Activated naive CD4-positive, alpha-beta T cell treated with anti-CD3 and anti-CD28 coated beads, Interleukin-2, amount 10 ng/mL, durations not matched to agents 7 days and 5 days (primary cell): ENCODE measurements around the gene ALOX5AP.

Experiments used
- CTCF ChIA-PET: fragments of 350-600 bp; sonication (Branson Sonifier 250); formaldehyde crosslinking; loops from one replicate; lab custom pipeline; 2021; ENCODE audit warnings: antibody characterized with exemption; lab: Charles Lee
- DNase-seq: peaks from one replicate; pipeline ENCODE4 v3.0.0-alpha.2; 2020
- H3K27ac Mint-ChIP-seq: one replicate; pipeline ENCODE4 v1.8.0; 2021; ENCODE audit warnings: mild to moderate bottlenecking, moderate library complexity, mixed read lengths
- H3K27me3 Mint-ChIP-seq: one replicate; pipeline ENCODE4 v1.8.0; 2021; ENCODE audit warnings: mild to moderate bottlenecking, mixed read lengths
- H3K36me3 Mint-ChIP-seq: one replicate; pipeline ENCODE4 v1.8.0; 2021; ENCODE audit warnings: mixed read lengths
- H3K4me1 Mint-ChIP-seq: one replicate; pipeline ENCODE4 v1.8.0; 2021; ENCODE audit warnings: mixed read lengths
- H3K4me3 Mint-ChIP-seq: one replicate; pipeline ENCODE4 v1.8.0; 2021; ENCODE audit warnings: mild to moderate bottlenecking, moderate library complexity, mixed read lengths
- H3K9me3 Mint-ChIP-seq: one replicate; pipeline ENCODE4 v1.8.0; 2021; ENCODE audit warnings: mixed read lengths

Gene ALOX5AP

DNA sequence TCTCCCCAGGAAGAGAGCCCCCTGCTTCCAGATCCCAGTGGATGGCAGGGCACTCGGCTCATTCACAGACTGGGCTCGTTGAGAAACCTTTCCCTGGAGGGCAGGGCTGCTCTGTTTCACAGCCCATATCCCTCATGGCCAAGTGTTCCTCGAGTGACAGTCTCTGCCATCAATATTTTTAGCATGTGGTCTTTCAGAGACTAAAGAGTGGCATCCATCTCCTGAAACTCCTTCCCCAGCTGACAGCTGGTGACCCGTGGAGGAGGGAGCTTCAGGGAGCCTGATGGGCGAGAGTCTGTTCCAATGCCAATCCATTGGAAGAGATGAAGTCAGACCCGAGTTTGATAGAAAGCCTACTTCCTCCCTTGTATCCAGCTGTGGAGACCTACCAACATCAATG, 30.7 kb upstream of the ALOX5AP start:
- H3K4me1 Mint-ChIP-seq: no peaks in the 10 kb centered on the region
- CTCF ChIA-PET: no interaction called here

GRCh38 chr13:30705680-30706079, 29.7 kb upstream of the ALOX5AP start:
- CTCF ChIA-PET: no interaction called here
- DNase-seq: no peak
- Mint-ChIP-seq H3K9me3 (no peaks in the 10 kb centered on the region), H3K27ac (no peak overlapping the region), H3K4me3 (no peak overlapping the region), H3K4me1 (no peaks in the 10 kb centered on the region), H3K27me3 (peaks cover 26% of the 10 kb centered on the region), H3K36me3 (no peaks in the 10 kb centered on the region)

More for the DNA sequence above, 30.7 kb upstream of the ALOX5AP start:
- no peak overlapping the region for H3K4me3 Mint-ChIP-seq
- H3K27ac Mint-ChIP-seq: no peak overlapping the region
- H3K27me3 Mint-ChIP-seq: peaks cover 33% of the 10 kb centered on the region
- H3K36me3 Mint-ChIP-seq: no peaks in the 10 kb centered on the region
- no peak for DNase-seq
- H3K9me3 Mint-ChIP-seq: no peaks in the 10 kb centered on the region

DNA sequence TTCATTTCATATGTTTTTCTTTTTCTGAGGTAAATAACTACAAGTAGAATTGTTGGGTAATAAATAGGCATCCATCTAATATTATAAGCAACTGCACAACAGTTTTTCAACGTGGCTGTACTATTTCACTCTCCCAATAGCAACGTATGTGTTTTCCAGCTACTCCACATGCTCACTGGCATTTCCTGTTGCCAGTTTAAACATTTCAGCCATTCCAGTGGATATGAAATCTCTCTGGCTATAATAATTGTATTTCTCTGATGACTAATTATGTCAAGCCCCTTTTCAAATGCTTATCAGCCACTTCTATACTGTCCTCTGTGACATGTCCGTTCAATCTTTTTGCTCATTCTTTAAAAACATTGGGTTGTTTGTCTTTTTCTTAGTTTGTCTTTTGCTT, 26.8 kb upstream of the ALOX5AP start:
- H3K36me3 Mint-ChIP-seq: no peaks in the 10 kb centered on the region
- CTCF ChIA-PET: no interaction called here
- H3K27me3 Mint-ChIP-seq: peaks cover 28% of the 10 kb centered on the region
- H3K4me1 Mint-ChIP-seq: peaks cover 4% of the 10 kb centered on the region
- H3K4me3 Mint-ChIP-seq: no peak overlapping the region
- no peak overlapping the region for H3K27ac Mint-ChIP-seq
- no peak for DNase-seq
- no peaks in the 10 kb centered on the region for H3K9me3 Mint-ChIP-seq

DNA sequence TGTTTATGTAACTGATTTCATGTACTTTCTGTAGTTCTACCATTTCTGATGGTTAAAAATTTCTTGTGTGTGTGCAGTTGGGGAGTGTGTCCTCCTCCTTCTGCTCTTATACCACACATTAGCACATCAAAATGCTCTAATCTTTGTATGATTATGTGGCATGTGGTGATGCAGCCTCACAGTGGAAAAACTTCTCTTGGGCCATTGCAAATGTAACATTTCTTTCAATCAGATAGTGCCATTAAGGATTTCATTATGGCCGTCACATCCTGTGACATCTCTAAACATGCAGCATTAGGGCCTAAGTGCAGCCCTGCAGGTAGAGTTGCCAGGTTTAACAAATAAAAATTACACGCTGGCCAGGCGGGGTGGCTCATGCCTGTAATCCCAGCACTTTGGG, 24.9 kb upstream of the ALOX5AP start:
- Mint-ChIP-seq H3K4me3 (no peak overlapping the region), H3K4me1 (peaks cover 4% of the 10 kb centered on the region), H3K27ac (no peak overlapping the region), H3K9me3 (no peaks in the 10 kb centered on the region), H3K27me3 (peaks cover 24% of the 10 kb centered on the region), H3K36me3 (no peaks in the 10 kb centered on the region)
- no peak for DNase-seq
- CTCF ChIA-PET: no interaction called here

DNA sequence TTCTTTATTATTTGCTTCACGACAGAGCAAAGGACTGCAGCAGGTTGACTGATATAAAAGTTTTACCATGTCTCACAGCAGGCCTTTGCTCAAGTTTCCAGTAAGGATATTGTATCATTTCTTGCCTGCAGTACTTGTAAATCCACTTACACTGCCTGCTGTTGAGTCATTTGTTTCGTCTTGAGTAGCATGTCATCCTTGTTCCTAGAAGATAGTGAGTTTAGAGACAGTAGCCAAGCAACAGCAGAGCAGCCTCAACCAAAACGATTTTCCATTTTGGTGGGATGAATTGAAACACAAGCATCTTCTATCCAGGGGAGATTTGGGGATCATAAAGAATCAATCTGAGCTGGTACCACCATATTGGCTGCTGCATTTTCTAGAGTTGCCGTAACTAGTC, 24.0 kb upstream of the ALOX5AP start:
- no peak for DNase-seq
- H3K4me3 Mint-ChIP-seq: no peak overlapping the region
- no peaks in the 10 kb centered on the region for H3K36me3 Mint-ChIP-seq
- no peak overlapping the region for H3K27ac Mint-ChIP-seq
- CTCF ChIA-PET: no interaction called here
- no peaks in the 10 kb centered on the region for H3K9me3 Mint-ChIP-seq
- H3K27me3 Mint-ChIP-seq: peaks cover 17% of the 10 kb centered on the region
- peaks cover 4% of the 10 kb centered on the region for H3K4me1 Mint-ChIP-seq

GRCh38 chr13:30711837-30712236, 23.5 kb upstream of the ALOX5AP start:
- peaks cover 19% of the 10 kb centered on the region for H3K27me3 Mint-ChIP-seq
- H3K36me3 Mint-ChIP-seq: no peaks in the 10 kb centered on the region
- H3K4me3 Mint-ChIP-seq: no peak overlapping the region
- H3K4me1 Mint-ChIP-seq: peaks cover 4% of the 10 kb centered on the region
- no peak overlapping the region for H3K27ac Mint-ChIP-seq
- CTCF ChIA-PET: no interaction called here
- DNase-seq: no peak
- H3K9me3 Mint-ChIP-seq: no peaks in the 10 kb centered on the region

GRCh38 chr13:30712536-30713532, 22.5 kb upstream of the ALOX5AP start:
- DNase-seq: no peak
- no peak overlapping the region for H3K27ac Mint-ChIP-seq
- CTCF ChIA-PET: no interaction called here

GRCh38 chr13:30714629-30715371, 20.5 kb upstream of the ALOX5AP start:
- Mint-ChIP-seq H3K36me3 (no peaks in the 10 kb centered on the region), H3K4me3 (no peak overlapping the region), H3K27ac (no peak overlapping the region), H3K27me3 (peaks cover 33% of the 10 kb centered on the region), H3K4me1 (peaks cover 4% of the 10 kb centered on the region), H3K9me3 (no peaks in the 10 kb centered on the region)
- CTCF ChIA-PET: no interaction called here
- no peak for DNase-seq

More at GRCh38 chr13:30712536-30713532, 22.5 kb upstream of the ALOX5AP start:
- H3K4me3 Mint-ChIP-seq: no peak overlapping the region
- H3K36me3 Mint-ChIP-seq: no peaks in the 10 kb centered on the region
- H3K4me1 Mint-ChIP-seq: peaks cover 4% of the 10 kb centered on the region
- no peaks in the 10 kb centered on the region for H3K9me3 Mint-ChIP-seq
- H3K27me3 Mint-ChIP-seq: peaks cover 25% of the 10 kb centered on the region

DNA sequence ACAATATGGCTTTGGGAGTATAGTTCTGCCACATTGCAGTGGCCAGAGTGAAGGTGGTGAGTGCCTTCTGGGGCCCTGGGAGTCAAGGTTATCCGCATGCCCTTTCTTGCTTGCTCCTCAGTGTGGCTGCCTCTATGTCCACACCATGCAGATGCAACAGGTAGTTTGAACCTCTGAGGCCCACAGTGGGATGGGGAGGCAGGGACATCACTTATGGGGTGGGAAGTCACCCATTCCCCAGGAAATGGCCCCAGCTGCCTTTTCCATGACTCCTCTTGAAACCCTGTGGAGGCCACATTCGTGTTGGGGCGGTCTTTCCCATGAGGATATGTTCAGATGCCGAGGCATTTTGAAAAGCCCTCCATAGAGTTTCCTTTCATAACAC, 20.0 kb upstream of the ALOX5AP start:
- Mint-ChIP-seq H3K9me3 (no peaks in the 10 kb centered on the region), H3K27me3 (peaks cover 33% of the 10 kb centered on the region), H3K36me3 (no peaks in the 10 kb centered on the region), H3K4me3 (no peak overlapping the region), H3K4me1 (peaks cover 6% of the 10 kb centered on the region), H3K27ac (no peak overlapping the region)
- CTCF ChIA-PET: interaction anchor here (1.1 kb wide), 1 partner anchor 18 kb away, joined by 3 read pairs; no protein-coding TSS in a partner anchor
- no peak for DNase-seq

- DNase-seq: no peak
- H3K27ac Mint-ChIP-seq: no peak overlapping the region
These were observed 19.5 kb upstream of the ALOX5AP start for GRCh38 chr13:30715837-30716236.

GRCh38 chr13:30718661-30719524, 16.4 kb upstream of the ALOX5AP start:
- no peak for DNase-seq
- CTCF ChIA-PET: interaction anchor here (0.7 to 1.2 kb wide), 2 partner anchors 11 to 15 kb away, joined by 3 read pairs; no protein-coding TSS in a partner anchor

More at GRCh38 chr13:30715837-30716236, 19.5 kb upstream of the ALOX5AP start:
- Mint-ChIP-seq H3K27me3 (peaks cover 33% of the 10 kb centered on the region), H3K9me3 (no peaks in the 10 kb centered on the region), H3K36me3 (no peaks in the 10 kb centered on the region), H3K4me1 (peaks cover 11% of the 10 kb centered on the region), H3K4me3 (no peak overlapping the region)
- CTCF ChIA-PET: interaction anchor here (0.7 to 1.1 kb wide), 2 partner anchors 17 to 151 kb away, joined by 3 read pairs; no protein-coding TSS in a partner anchor

DNA sequence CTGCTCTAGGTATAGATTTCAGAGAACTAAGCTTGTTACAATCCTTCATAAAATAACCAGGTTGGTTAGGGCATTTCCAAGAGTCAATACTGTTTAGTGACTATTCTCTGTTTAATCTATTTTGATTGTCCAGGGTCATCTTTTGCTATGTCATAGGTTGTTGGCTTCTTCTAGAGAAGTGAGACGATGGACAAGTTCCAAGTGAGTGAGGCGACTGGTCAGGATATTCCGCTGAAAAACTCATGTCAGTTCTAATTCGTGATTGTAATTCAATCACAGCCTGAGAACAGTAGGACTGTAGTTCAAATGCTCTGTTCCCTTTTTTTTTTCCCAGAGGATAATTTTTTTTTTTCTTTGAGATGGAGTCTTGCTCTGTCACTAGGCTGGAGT, 15.8 kb upstream of the ALOX5AP start:
- Mint-ChIP-seq H3K27ac (no peak overlapping the region), H3K4me3 (no peak overlapping the region), H3K27me3 (peaks cover 34% of the 10 kb centered on the region), H3K9me3 (no peaks in the 10 kb centered on the region), H3K36me3 (no peaks in the 10 kb centered on the region), H3K4me1 (peaks cover 9% of the 10 kb centered on the region)
- DNase-seq: no peak
- CTCF ChIA-PET: no interaction called here

More at GRCh38 chr13:30718661-30719524, 16.4 kb upstream of the ALOX5AP start:
- no peak overlapping the region for H3K4me3 Mint-ChIP-seq
- peak overlapping the region; percentile 15 for H3K27ac Mint-ChIP-seq
- no peaks in the 10 kb centered on the region for H3K36me3 Mint-ChIP-seq
- H3K4me1 Mint-ChIP-seq: peaks cover 9% of the 10 kb centered on the region
- H3K9me3 Mint-ChIP-seq: no peaks in the 10 kb centered on the region
- H3K27me3 Mint-ChIP-seq: peaks cover 34% of the 10 kb centered on the region

DNA sequence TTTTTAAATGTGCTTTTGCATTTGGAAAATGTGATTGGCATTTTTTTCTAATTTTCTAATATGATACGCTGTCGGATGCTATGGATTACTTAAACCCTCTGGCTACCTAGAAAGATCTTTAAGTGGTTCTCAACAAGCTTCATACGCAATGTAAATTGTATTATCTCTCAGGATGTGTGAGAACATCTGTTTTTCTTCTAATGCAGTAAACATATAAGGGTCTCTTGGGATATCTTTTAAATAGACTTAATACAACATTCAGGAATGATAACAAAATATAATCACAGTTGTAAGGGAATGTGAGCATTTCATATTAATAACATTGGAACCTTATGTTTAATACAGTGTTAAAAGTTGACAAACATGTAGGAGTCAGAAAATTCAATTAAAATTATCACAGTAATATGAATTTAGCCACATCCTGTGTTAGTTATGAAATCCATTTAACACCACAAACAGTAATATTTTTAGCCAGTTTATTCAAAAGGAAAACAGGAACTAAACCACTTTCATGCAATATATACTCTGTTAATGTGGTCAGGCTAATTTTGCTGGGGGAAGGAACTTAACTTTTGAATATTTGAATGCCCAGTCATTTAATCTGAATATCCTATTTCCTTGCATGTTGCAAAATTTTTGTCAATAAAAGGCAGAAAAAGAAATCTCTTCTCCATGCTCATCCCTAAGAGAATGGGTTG, 15.0 kb upstream of the ALOX5AP start:
- H3K27me3 Mint-ChIP-seq: peaks cover 28% of the 10 kb centered on the region
- H3K9me3 Mint-ChIP-seq: no peaks in the 10 kb centered on the region
- no peak overlapping the region for H3K4me3 Mint-ChIP-seq
- H3K27ac Mint-ChIP-seq: no peak overlapping the region
- H3K36me3 Mint-ChIP-seq: no peaks in the 10 kb centered on the region
- CTCF ChIA-PET: no interaction called here
- DNase-seq: no peak
- H3K4me1 Mint-ChIP-seq: peaks cover 9% of the 10 kb centered on the region
